H1 (cell line): ENCODE results near the gene SPINK9.

Source experiments
- CTCF ChIP-seq, 3 experiments: IDR thresholded peaks; 1 replicate in 2 of 3; 2 replicates in 1 of 3; pipeline versions ENCODE4 v1.5.1 to v1.6.1; 2011; ENCODE audit warnings: low read length in 3 of 3, mild to moderate bottlenecking in 3 of 3, inconsistent platforms in 2 of 3, low read depth in 1 of 3, moderate library complexity in 1 of 3; ENCODE audit not compliant: insufficient read depth in 1 of 3; ENCODE audit errors: control extremely low read depth in 1 of 3
- EP300 ChIP-seq, 2 experiments: IDR thresholded peaks; 1 replicate in 1 of 2; 2 replicates in 1 of 2; pipeline ENCODE4 v1.6.1; 2011 to 2012; ENCODE audit warnings: low read depth in 2 of 2, low read length in 2 of 2, mild to moderate bottlenecking in 2 of 2, borderline replicate concordance in 1 of 2, inconsistent platforms in 1 of 2, moderate library complexity in 1 of 2
- JUND ChIP-seq: IDR thresholded peaks from 2 replicates; pipeline ENCODE4 v1.6.1; 2011; ENCODE audit warnings: mild to moderate bottlenecking, improper control_type of control experiment, low read length
- MAX ChIP-seq: IDR thresholded peaks from 2 replicates; pipeline ENCODE4 v1.6.1; 2012; ENCODE audit warnings: inconsistent platforms
- RAD21 ChIP-seq, 2 experiments: IDR thresholded peaks in 1 of 2; conservative IDR thresholded peaks in 1 of 2; 2 replicates each; pipeline ENCODE4 v1.6.1; 2011; ENCODE audit warnings: low read depth in 2 of 2, low read length in 2 of 2, improper control_type of control experiment in 1 of 2, inconsistent platforms in 1 of 2, mild to moderate bottlenecking in 1 of 2, moderate library complexity in 1 of 2
- SIX5 ChIP-seq: IDR thresholded peaks from 2 replicates; pipeline ENCODE4 v1.6.1; 2011; ENCODE audit warnings: mild to moderate bottlenecking, low read depth, low read length
- TEAD4 ChIP-seq: IDR thresholded peaks from 2 replicates; pipeline ENCODE4 v1.6.1; 2012; ENCODE audit warnings: low read depth, low read length, inconsistent platforms, mixed read lengths
- TF ChIP-seq, protein P1 (sequence below): IDR thresholded peaks from 2 replicates; pipeline ENCODE4 v1.6.1; 2011; ENCODE audit warnings: low read length, improper control_type of control experiment

DNA sequence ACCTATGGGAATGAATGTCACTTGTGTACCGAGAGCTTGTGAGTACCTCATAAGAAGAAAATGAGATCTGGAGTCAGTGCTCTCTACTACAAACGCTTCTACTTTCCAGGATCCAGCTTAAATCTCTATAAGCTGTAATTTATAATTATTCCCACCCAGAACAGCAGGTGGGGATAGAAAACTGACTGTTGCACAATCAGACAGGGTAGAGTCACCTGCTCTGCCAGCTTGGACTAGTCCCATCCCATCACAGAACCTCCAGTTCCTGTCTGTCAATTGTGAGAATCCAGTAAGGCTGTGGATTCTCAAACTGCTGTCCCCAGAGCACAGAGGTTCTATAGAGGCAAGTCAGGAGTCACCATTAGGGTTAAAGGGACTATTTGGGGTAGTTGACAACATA, 21.2 kb upstream of the SPINK9 start:
- TF ChIP-seq CTCF (IDR thresholded peaks at IDR 0.05; ENCODE audit: control extremely low read depth in 1 of 3, insufficient read depth in 1 of 3, low read depth in 1 of 3, low read length in 3 of 3) (no peak), MAX (no peak), RAD21 (IDR thresholded peaks at IDR 0.05 in 1 of 2, conservative IDR thresholded peaks at IDR 0.05 in 1 of 2; ENCODE audit: low read depth in 2 of 2, low read length in 2 of 2) (no peak), JUND (no peak), TEAD4 (no peak), EP300 (IDR thresholded peaks at IDR 0.05; ENCODE audit: borderline replicate concordance in 1 of 2, low read depth in 2 of 2, low read length in 2 of 2) (no peak), SIX5 (no peak)
- TF ChIP-seq, protein P1, sequence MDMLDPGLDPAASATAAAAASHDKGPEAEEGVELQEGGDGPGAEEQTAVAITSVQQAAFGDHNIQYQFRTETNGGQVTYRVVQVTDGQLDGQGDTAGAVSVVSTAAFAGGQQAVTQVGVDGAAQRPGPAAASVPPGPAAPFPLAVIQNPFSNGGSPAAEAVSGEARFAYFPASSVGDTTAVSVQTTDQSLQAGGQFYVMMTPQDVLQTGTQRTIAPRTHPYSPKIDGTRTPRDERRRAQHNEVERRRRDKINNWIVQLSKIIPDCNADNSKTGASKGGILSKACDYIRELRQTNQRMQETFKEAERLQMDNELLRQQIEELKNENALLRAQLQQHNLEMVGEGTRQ: no peak
